Measurements from ENCODE around the gene CHST15. TPM values are rescaled to one million over a fixed set of nuclear protein-coding genes. Genes with fewer than 3 reads are reported as not detected.

The CHST15 gene
- total RNA-seq, 2 experiments from 2014 or later, result 14.7 to 26.4 TPM

DNA sequence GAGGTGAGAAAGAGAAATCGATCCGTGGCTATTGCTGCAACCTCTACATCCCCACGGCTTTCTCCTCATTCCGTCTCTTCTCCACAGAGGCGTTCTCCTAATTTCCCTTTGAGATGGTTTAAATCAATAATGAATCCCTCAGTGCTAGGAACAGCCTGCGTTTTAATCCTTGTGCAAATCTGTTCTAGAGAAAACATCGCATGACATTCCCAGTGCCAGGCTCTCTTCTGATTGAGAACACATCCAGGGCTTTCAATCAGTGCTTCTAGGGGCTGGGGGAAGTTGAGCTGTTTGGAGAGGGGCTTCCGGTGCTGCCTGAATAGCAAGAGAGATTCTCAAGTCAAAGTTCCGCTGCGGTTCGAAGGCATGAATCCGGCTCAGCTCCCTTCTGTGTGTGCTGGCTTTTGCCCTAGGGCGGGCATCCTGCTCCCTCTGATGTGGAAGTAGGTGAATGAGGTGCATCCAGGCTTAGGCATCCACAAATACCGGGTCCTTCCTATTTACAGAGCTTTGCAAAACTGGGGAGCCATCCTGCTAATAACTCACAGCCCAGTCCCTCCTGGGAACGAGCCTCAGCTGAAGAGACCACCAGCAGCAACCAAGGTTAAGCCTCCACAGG is 62.8 kb downstream of the CHST15 start:
- Histone ChIP-seq H2AFZ (ENCODE audit: low read length) (no peak overlapping the region), H3K4me3 (ENCODE audit: low read depth, low read length, poor library complexity, severe bottlenecking) (no peak overlapping the region), H3K9me2 (ENCODE audit: insufficient read depth, low read length) (no peaks in the 10 kb centered on the region), H3K4me2 (ENCODE audit: low read length) (no peak overlapping the region), H3K9me3 (ENCODE audit: low read length) (no peaks in the 10 kb centered on the region), H3K4me1 (ENCODE audit: insufficient read depth, low read length, poor library complexity, severe bottlenecking) (peaks cover 24% of the 10 kb centered on the region), H3K27ac (ENCODE audit: low read depth, low read length, poor library complexity, severe bottlenecking) (no peak overlapping the region), H3K79me2 (ENCODE audit: insufficient read depth, low read depth, low read length) (no peaks in the 10 kb centered on the region), H4K20me1 (ENCODE audit: insufficient read depth, low read length) (no peaks in the 10 kb centered on the region), H3K36me3 (ENCODE audit: insufficient read depth, low read length) (peaks cover 16% of the 10 kb centered on the region)
- TF ChIP-seq EZH2phosphoT487 (IDR thresholded peaks at IDR 0.05; ENCODE audit: borderline replicate concordance, low read depth, low read length), result no peak
- TF ChIP-seq, protein P1, sequence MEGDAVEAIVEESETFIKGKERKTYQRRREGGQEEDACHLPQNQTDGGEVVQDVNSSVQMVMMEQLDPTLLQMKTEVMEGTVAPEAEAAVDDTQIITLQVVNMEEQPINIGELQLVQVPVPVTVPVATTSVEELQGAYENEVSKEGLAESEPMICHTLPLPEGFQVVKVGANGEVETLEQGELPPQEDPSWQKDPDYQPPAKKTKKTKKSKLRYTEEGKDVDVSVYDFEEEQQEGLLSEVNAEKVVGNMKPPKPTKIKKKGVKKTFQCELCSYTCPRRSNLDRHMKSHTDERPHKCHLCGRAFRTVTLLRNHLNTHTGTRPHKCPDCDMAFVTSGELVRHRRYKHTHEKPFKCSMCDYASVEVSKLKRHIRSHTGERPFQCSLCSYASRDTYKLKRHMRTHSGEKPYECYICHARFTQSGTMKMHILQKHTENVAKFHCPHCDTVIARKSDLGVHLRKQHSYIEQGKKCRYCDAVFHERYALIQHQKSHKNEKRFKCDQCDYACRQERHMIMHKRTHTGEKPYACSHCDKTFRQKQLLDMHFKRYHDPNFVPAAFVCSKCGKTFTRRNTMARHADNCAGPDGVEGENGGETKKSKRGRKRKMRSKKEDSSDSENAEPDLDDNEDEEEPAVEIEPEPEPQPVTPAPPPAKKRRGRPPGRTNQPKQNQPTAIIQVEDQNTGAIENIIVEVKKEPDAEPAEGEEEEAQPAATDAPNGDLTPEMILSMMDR (conservative IDR thresholded peaks at IDR 0.05; ENCODE audit: low read length), result no peak
- ChIA-PET POLR2A (no interaction called here), CTCF (ENCODE audit: unreplicated experiment) (interaction anchor here (1.1 kb wide), 1 partner anchor 76 kb away, joined by 3 read pairs; no protein-coding TSS in a partner anchor)
- no TSS peak for BruUV-seq (replicated peaks)
- no peak for DNase-seq (ENCODE audit: low spot score)
- intact Hi-C loops (cut with micrococcal nuclease; ENCODE audit: unreplicated experiment), result no loop called here

DNA sequence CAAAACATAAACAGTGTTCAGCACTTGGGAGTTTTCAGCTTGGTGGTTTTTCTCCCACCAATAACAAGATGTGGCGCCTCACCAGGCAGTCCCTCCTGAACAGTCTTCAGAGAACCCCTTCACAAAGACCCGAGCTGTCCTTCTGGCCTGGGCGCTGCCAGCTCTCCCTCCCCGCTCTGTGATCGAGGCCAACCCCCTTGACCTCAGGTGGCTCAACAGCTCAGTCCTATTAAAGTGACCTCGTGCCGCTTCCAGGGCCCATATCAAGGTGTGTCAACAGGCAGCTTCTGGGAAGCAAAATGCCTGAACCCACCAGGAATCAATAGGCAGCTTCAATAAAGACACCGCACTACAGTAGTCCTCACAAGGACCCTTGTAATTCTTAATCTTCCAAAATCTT is 63.3 kb downstream of the CHST15 start:
- Histone ChIP-seq H2AFZ (ENCODE audit: low read length) (no peak overlapping the region), H3K9me2 (ENCODE audit: insufficient read depth, low read length) (no peaks in the 10 kb centered on the region), H3K9me3 (ENCODE audit: low read length) (no peaks in the 10 kb centered on the region), H3K4me1 (ENCODE audit: insufficient read depth, low read length, poor library complexity, severe bottlenecking) (peaks cover 24% of the 10 kb centered on the region), H3K4me3 (ENCODE audit: low read depth, low read length, poor library complexity, severe bottlenecking) (no peak overlapping the region), H3K36me3 (ENCODE audit: insufficient read depth, low read length) (peaks cover 16% of the 10 kb centered on the region), H3K79me2 (ENCODE audit: insufficient read depth, low read depth, low read length) (no peaks in the 10 kb centered on the region), H3K27ac (ENCODE audit: low read depth, low read length, poor library complexity, severe bottlenecking) (no peak overlapping the region), H4K20me1 (ENCODE audit: insufficient read depth, low read length) (no peaks in the 10 kb centered on the region), H3K4me2 (ENCODE audit: low read length) (no peak overlapping the region)
- intact Hi-C loops (cut with micrococcal nuclease; ENCODE audit: unreplicated experiment), result no loop called here
- ChIA-PET POLR2A (interaction anchor here (1.1 kb wide), 1 partner anchor 76 kb away, joined by 5 read pairs; no protein-coding TSS in a partner anchor), CTCF (ENCODE audit: unreplicated experiment) (interaction anchor here (0.5 to 1.1 kb wide), 2 partner anchors 34 to 77 kb away, joined by 3 read pairs; no protein-coding TSS in a partner anchor)
- no peak for DNase-seq (ENCODE audit: low spot score)
- BruUV-seq (replicated peaks), result no TSS peak
- no peak for TF ChIP-seq EZH2phosphoT487 (IDR thresholded peaks at IDR 0.05; ENCODE audit: borderline replicate concordance, low read depth, low read length)
- TF ChIP-seq, protein P1 (conservative IDR thresholded peaks at IDR 0.05; ENCODE audit: low read length), result no peak

DNA sequence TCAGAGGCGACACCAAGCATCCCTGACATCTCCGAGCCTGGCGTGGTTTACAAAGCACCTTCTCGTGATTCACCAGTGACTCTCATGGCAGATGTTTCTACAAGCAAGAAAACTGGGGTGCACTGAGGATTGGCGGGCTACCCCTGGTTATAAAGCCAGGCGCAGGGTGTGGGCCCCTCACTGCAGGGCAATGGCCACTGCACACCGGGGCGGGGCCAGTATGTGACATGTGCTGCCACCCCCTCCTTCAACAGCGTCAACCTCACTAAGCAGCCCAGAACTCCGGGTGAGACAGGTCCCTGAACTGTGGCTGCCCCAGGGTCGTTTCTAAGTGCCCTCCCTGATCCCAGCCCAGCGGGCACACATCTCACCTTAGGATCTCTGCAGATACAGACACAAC is 63.8 kb downstream of the CHST15 start:
- H3K27ac ChIP-seq (ENCODE audit: low read depth, low read length, poor library complexity, severe bottlenecking), result no peak overlapping the region
- ChIA-PET CTCF (ENCODE audit: unreplicated experiment) (interaction anchor here (0.5 kb wide), 1 partner anchor 34 kb away, joined by 3 read pairs; no protein-coding TSS in a partner anchor), POLR2A (interaction anchor here (1.1 kb wide), 1 partner anchor 77 kb away, joined by 5 read pairs; no protein-coding TSS in a partner anchor)
- H3K9me3 ChIP-seq (ENCODE audit: low read length), result no peaks in the 10 kb centered on the region
- no peaks in the 10 kb centered on the region for H3K9me2 ChIP-seq (ENCODE audit: insufficient read depth, low read length)
- H4K20me1 ChIP-seq (ENCODE audit: insufficient read depth, low read length), result no peaks in the 10 kb centered on the region
- no peak overlapping the region for H2AFZ ChIP-seq (ENCODE audit: low read length)
- H3K79me2 ChIP-seq (ENCODE audit: insufficient read depth, low read depth, low read length), result no peaks in the 10 kb centered on the region
- no peak overlapping the region for H3K4me3 ChIP-seq (ENCODE audit: low read depth, low read length, poor library complexity, severe bottlenecking)
- TF ChIP-seq, protein P1 (conservative IDR thresholded peaks at IDR 0.05; ENCODE audit: low read length), result no peak
- no peak for TF ChIP-seq EZH2phosphoT487 (IDR thresholded peaks at IDR 0.05; ENCODE audit: borderline replicate concordance, low read depth, low read length)
- DNase-seq (ENCODE audit: low spot score), result no peak
- intact Hi-C loops (cut with micrococcal nuclease; ENCODE audit: unreplicated experiment), result no loop called here
- BruUV-seq (replicated peaks), result no TSS peak
- H3K4me1 ChIP-seq (ENCODE audit: insufficient read depth, low read length, poor library complexity, severe bottlenecking), result peaks cover 22% of the 10 kb centered on the region
- H3K4me2 ChIP-seq (ENCODE audit: low read length), result no peak overlapping the region
- peaks cover 16% of the 10 kb centered on the region for H3K36me3 ChIP-seq (ENCODE audit: insufficient read depth, low read length)
